Non-pigmented ciliary epithelial cell (primary cell): ENCODE data around the gene MED13L.
"Not testable (repeated sequence)": the region's sequence is repeated elsewhere in the genome, so short reads cannot be mapped to it uniquely, and the experiment has no call there.

Experiments
- DNase-seq: peaks from one replicate; pipeline ENCODE4 v3.0.0-alpha.2; 2010; ENCODE audit warnings: low read depth

MED13L gene

GRCh38 chr12:116246490-116247179 is 30.9 kb downstream of the MED13L start:
- no peak for DNase-seq

GRCh38 chr12:116245189-116245588 is 32.3 kb downstream of the MED13L start:
- no peak for DNase-seq

- DNase-seq: no peak
Measured at GRCh38 chr12:116244474-116245090, 32.9 kb downstream of the MED13L start.

- no peak for DNase-seq
Measured at GRCh38 chr12:116244001-116244400, 33.5 kb downstream of the MED13L start.

GRCh38 chr12:116242740-116243139 is 34.8 kb downstream of the MED13L start:
- DNase-seq: no peak

- DNase-seq: no peak
Measured at GRCh38 chr12:116241157-116241759, 36.2 kb downstream of the MED13L start.

GRCh38 chr12:116238570-116239119 is 38.8 kb downstream of the MED13L start:
- DNase-seq: not testable (repeated sequence)

GRCh38 chr12:116238149-116238548 is 39.3 kb downstream of the MED13L start:
- DNase-seq: no peak

- no peak for DNase-seq
Measured at GRCh38 chr12:116236976-116237375, 40.5 kb downstream of the MED13L start.

GRCh38 chr12:116236148-116236731 is 41.3 kb downstream of the MED13L start:
- no peak for DNase-seq

GRCh38 chr12:116234148-116234547 is 43.3 kb downstream of the MED13L start:
- not testable (repeated sequence) for DNase-seq

GRCh38 chr12:116233669-116234068 is 43.8 kb downstream of the MED13L start:
- no peak for DNase-seq

- DNase-seq: no peak
Measured at GRCh38 chr12:116227811-116228210, 49.7 kb downstream of the MED13L start.

- DNase-seq: no peak
Measured at GRCh38 chr12:116226026-116226425, 51.5 kb downstream of the MED13L start.

GRCh38 chr12:116222358-116222757 is 55.1 kb downstream of the MED13L start:
- DNase-seq: peak; percentile 63

GRCh38 chr12:116220756-116221155 is 56.7 kb downstream of the MED13L start:
- no peak for DNase-seq

- DNase-seq: no peak
Measured at GRCh38 chr12:116217045-116217735, 60.3 kb downstream of the MED13L start.

- no peak for DNase-seq
Measured at GRCh38 chr12:116216022-116216756, 61.3 kb downstream of the MED13L start.

- no peak for DNase-seq
Measured at GRCh38 chr12:116215023-116215422, 62.5 kb downstream of the MED13L start.

- no peak for DNase-seq
Measured at GRCh38 chr12:116213885-116214527, 63.5 kb downstream of the MED13L start.

GRCh38 chr12:116213014-116213413 is 64.5 kb downstream of the MED13L start:
- DNase-seq: no peak
